HepG2 (cell line): ENCODE measurements around the gene NDST1.

Experiments
- AGO1 ChIP-seq: fragments of 200-400 bp; formaldehyde crosslinking; IDR thresholded peaks from 2 replicates; pipeline ENCODE4 v1.6.1; 2017; ENCODE audit warnings: mild to moderate bottlenecking, low read depth, low read length, moderate library complexity; ENCODE audit not compliant: poor library complexity, severe bottlenecking
- CC2D1A ChIP-seq: sonication (generic); formaldehyde crosslinking; IDR thresholded peaks from 2 replicates; pipeline ENCODE4 v1.8.1; 2023; ENCODE audit warnings: mild to moderate bottlenecking, missing genetic modification reagents
- CTCF ChIP-seq: sonication (generic); formaldehyde crosslinking; IDR thresholded peaks from 2 replicates; pipeline ENCODE4 v1.5.0; 2020; ENCODE audit warnings: mild to moderate bottlenecking, missing genetic modification reagents, moderate library complexity
- DMAP1 ChIP-seq: IDR thresholded peaks from 2 replicates; pipeline ENCODE4 v1.6.1; 2016
- POLR2AphosphoS5 ChIP-seq: IDR thresholded peaks from 2 replicates; pipeline ENCODE4 v1.6.1; 2012; ENCODE audit warnings: low read depth, low read length
- POLR2G ChIP-seq: fragments of 200-400 bp; formaldehyde crosslinking; IDR thresholded peaks from 2 replicates; pipeline ENCODE4 v1.6.1; 2018; ENCODE audit warnings: mild to moderate bottlenecking, low read depth, low read length, moderate library complexity
- PREB ChIP-seq: sonication (generic); formaldehyde crosslinking; IDR thresholded peaks from 2 replicates; pipeline ENCODE4 v1.4.0; 2020; ENCODE audit warnings: missing genetic modification reagents
- THAP11 ChIP-seq: IDR thresholded peaks from 2 replicates; pipeline ENCODE4 v1.6.1; 2016; ENCODE audit warnings: missing biosample characterization, missing genetic modification reagents
- UBTF ChIP-seq: sonication (generic); formaldehyde crosslinking; IDR thresholded peaks from 2 replicates; pipeline ENCODE4 v1.4.0; 2020; ENCODE audit warnings: mild to moderate bottlenecking, missing genetic modification reagents
- ZMYM4 ChIP-seq: sonication (generic); formaldehyde crosslinking; IDR thresholded peaks from 2 replicates; pipeline ENCODE4 v1.8.1; 2023; ENCODE audit warnings: mild to moderate bottlenecking, missing genetic modification reagents

- TF ChIP-seq CTCF (CRISPR knock-in tag), result no peak
- TF ChIP-seq CC2D1A (CRISPR knock-in tag), result no peak
- no peak for TF ChIP-seq UBTF
- TF ChIP-seq AGO1, result no peak
- TF ChIP-seq PREB (CRISPR knock-in tag), result no peak
- no peak for TF ChIP-seq ZMYM4 (CRISPR knock-in tag)
- TF ChIP-seq THAP11 (CRISPR knock-in tag), result no peak
- no peak for TF ChIP-seq POLR2AphosphoS5
- no peak for TF ChIP-seq DMAP1 (CRISPR knock-in tag)
- no peak for TF ChIP-seq POLR2G
Observed at GRCh38 chr5:150548123-150548522, 40.2 kb downstream of the NDST1 start.
